AG09309 (cell line): ENCODE data around the gene PRKG2.
A peak's percentile ranks its signal among the peaks of the same experiment; 100 is the strongest.

Experiments
- DNase-seq: peaks from one replicate; pipeline ENCODE4 v3.0.0-alpha.2; 2010; ENCODE audit warnings: low read depth
- H3K4me3 ChIP-seq: 2 replicates; pipeline ENCODE4 v1.5.1; 2011; ENCODE audit warnings: mild to moderate bottlenecking, low read depth, low read length, moderate library complexity; ENCODE audit not compliant: control insufficient read depth
- TF ChIP-seq, protein P1 (sequence below): IDR thresholded peaks from 2 replicates; pipeline ENCODE4 v1.5.1; 2011; ENCODE audit warnings: mild to moderate bottlenecking, low read depth, low read length, inconsistent platforms; ENCODE audit not compliant: insufficient read depth, control insufficient read depth; ENCODE audit errors: missing control alignments

Gene PRKG2

DNA sequence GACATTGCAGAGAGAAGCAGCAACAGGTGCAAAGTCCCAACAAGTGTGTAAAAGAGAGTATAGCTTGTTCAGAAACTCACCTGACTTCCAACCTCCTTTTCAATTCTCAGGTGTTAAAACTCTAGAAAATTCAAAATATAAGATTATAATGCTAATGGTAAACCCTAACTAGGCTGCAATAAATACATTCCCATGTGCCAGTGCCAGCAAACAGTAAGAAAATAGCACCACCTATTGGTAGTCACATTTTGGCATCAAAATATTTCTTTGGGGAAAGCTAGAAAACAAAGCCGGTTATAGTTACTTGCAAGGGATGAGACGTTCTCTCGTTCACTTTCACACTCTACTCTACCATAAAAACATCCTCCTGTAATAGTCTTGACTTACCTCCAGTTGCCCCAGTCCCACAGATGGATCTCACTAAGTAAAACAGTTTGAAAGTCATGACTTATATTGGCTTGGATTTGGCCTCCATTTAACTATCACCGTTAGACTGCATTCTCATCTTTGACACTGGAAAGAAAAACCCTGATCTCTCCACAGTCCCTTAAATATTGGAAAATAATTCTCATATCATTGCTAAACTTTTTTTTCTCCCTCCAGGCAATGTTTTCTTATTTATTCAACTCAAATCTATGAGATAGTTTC is 174.9 kb downstream of the PRKG2 start:
- TF ChIP-seq, protein P1, sequence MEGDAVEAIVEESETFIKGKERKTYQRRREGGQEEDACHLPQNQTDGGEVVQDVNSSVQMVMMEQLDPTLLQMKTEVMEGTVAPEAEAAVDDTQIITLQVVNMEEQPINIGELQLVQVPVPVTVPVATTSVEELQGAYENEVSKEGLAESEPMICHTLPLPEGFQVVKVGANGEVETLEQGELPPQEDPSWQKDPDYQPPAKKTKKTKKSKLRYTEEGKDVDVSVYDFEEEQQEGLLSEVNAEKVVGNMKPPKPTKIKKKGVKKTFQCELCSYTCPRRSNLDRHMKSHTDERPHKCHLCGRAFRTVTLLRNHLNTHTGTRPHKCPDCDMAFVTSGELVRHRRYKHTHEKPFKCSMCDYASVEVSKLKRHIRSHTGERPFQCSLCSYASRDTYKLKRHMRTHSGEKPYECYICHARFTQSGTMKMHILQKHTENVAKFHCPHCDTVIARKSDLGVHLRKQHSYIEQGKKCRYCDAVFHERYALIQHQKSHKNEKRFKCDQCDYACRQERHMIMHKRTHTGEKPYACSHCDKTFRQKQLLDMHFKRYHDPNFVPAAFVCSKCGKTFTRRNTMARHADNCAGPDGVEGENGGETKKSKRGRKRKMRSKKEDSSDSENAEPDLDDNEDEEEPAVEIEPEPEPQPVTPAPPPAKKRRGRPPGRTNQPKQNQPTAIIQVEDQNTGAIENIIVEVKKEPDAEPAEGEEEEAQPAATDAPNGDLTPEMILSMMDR = peak; percentile 70
- no peak for DNase-seq
- no peak overlapping the region for H3K4me3 ChIP-seq

DNA sequence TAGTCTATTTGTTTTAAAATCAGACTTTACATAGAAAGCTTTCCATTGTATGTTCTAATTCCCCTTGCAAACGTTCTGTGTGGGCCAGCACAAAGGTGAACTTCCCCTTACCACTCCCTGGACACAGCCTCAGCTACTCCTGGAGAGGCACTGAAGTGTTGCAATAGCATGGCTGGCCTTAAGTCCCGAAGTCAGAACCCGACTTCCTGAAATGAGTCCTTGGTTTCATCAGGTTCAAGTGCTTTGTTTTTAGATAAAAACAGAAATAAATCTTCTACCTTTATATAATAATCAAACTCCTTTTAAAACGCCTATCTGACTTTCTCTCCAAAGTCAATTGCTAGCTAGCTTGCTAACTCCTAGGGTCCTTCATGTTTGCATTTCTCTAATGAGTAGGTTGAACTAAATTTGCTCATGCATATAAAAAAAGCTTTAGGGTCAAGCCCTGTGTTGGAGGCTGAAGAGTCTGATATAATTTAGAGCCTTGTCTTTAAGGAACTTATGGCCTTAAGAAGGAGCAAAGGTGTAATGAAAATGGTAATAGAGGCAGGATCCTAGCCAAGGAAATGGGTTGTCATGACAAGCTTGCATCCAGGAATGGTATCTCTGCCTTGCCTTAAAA is 175.6 kb downstream of the PRKG2 start:
- DNase-seq = no peak
- no peak overlapping the region for H3K4me3 ChIP-seq
- TF ChIP-seq, protein P1 = no peak

DNA sequence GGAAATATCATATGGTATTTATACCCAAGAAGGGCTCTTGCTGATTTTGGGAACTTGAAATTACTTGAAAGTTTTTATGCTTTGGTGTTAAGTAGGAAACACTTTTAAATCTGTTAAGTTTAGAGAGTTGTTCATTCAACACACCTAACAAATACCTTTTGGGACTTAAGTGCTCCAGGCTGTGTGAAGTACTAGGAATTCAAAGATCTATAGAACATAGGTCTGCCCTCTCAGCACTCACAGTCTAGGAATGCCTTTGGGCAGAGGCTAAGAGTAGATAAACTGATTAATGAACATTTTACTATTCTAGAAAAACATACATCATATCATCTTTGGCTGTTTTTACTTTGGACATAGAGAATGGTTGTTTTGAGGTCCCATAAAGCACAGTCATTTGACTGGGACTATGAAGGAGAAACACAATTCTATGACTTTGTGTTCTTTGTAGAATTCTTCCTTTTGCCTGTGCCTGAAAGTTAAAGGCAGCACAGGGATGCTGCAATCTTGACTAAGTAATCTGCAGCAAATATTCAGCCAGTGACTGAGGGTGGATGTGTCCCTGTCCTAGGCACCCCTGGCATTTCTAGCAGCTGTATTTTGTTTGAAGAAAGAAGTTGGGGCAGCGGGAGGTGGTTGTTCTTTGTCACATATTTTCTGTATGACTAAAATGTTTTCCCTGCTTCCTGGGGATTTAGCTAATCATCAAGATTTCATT is 176.2 kb downstream of the PRKG2 start:
- TF ChIP-seq, protein P1 = no peak

More for the DNA sequence above, 176.2 kb downstream of the PRKG2 start:
- no peak for DNase-seq
- no peak overlapping the region for H3K4me3 ChIP-seq
